NCI-H345 (cell line): Measurements from ENCODE around the gene FAM181A.
A peak's percentile ranks its signal among the peaks of the same experiment; 100 is the strongest.

Source experiments
- DNase-seq: peaks from one replicate; lab custom pipeline; 2025; lab: John Stamatoyannopoulos, UW

The FAM181A gene

DNA sequence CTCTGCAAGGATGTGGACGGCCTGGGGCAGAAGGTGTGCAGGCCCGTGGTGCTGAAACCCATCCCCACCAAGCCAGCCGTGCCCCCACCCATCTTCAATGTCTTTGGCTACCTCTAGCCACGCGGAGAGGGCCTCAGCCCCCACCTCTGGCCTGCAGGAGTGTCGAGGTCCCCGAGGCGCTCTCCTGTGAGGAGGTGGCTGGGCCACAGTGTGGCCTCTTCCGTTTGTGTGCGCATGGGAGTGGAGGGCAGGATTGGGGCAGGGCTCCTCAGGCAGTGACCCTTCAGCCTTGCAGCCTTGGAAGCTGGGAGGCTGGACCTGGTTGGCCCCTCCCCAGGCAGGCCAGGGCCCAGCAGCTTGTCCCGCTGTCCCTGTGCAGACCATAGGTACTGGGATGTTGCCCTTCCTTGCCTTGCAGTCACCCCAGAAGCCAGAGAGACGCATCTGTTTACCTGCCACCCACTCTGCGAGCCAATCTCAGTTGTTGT, 1.9 kb downstream of the FAM181A start:
- no peak for DNase-seq

DNA sequence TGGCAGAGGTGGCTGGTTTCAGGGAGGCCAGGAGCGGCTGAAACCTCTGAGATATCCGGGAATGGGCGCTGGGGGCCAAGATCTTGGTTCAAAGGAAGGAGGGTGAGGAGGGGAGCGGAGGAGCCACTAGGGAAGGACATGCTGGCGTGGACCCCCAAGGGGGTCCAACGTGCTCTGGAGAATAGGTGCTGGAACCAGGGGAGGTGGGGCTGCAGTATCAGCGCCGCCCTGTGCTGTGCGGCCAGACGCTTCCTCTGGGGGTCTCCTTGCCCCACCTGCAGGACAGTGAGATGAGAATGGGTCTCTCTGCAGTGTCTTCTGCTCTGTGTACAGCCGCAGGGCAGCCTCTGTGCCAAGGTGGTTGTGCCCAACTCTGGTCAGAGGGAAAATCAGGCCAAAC, 2.5 kb downstream of the FAM181A start:
- DNase-seq = no peak

- DNase-seq = no peak
These were observed 3.3 kb downstream of the FAM181A start for GRCh38 chr14:93930296-93930988.

DNA sequence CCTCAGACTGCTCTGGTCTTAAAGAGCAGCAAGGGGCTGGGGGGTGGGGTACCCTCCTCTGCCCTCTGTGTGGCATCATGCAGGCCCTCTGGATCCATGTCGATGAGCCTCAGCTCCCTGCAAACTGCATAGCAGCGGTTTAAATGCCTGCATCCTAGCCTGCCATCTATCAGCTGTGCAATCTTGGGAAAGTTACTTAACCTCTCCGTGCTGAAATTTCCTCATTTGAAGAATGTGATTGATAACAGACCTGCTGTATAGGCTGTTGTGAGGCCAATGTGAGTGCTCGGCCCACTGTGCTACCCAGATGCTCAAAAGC, 3.8 kb downstream of the FAM181A start:
- DNase-seq = no peak

- no peak for DNase-seq
These were observed 5.5 kb downstream of the FAM181A start for GRCh38 chr14:93932642-93933041.

DNA sequence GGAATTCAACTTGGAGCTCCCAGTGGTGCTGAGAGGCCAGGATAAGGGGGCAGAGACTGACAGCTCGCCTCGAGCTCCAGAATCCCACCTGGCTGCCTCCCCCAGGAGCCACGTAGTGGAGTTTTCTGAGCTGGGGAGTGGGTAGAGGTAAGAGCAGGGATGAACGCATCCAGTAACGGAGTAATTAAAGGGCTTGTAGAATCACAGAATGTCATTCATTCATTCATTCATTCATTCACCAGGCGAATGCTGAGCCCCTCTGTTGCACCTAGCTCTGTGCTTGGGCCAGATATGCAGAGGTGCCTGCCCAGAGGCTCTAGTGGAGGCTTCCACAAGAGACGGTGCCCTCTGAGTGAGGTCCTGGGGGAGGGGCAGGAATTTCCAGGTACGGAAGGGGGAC, 8.1 kb downstream of the FAM181A start:
- no peak for DNase-seq

GRCh38 chr14:93936245-93936644, 9.1 kb downstream of the FAM181A start:
- DNase-seq = peak; percentile 26

DNA sequence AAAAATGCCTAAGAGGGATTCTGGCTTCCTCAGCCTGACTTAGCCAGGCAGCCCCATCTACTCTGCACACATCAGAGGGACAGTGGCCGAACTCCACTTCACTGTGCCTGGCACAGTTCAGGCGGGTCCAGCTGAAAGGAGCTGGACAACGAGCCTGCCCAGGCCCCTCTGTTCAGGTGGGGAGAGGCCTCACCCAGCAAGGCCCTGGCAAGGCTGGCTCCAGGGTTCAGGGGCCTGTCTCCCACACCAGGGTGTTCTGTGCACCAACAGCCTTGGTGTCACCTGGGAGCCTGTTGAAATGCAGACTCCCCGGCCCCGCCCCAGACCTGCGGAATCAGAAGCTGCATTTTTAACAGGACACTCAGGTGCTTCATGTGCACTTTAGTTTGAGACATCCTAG, 9.8 kb downstream of the FAM181A start:
- DNase-seq = no peak

DNA sequence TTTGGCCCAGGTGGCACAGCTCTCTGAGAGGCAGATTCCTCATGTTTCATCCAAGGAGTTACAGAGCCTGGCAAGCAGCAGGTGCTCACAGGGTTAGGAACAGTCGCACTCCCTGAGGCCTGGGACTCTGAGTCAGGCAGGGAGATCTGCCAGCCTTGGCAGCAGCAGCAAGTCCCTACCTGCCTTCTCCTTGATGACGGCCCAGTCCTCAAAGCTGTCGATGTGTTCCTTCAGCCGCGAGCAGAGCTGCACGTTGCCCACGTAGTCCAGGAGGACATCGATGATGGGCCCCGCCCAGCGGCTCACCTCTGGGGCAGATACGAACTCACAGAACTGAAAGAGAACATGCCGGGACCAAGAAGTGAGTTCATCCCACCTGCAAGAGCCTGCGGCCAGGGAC, 10.4 kb downstream of the FAM181A start:
- no peak for DNase-seq

DNA sequence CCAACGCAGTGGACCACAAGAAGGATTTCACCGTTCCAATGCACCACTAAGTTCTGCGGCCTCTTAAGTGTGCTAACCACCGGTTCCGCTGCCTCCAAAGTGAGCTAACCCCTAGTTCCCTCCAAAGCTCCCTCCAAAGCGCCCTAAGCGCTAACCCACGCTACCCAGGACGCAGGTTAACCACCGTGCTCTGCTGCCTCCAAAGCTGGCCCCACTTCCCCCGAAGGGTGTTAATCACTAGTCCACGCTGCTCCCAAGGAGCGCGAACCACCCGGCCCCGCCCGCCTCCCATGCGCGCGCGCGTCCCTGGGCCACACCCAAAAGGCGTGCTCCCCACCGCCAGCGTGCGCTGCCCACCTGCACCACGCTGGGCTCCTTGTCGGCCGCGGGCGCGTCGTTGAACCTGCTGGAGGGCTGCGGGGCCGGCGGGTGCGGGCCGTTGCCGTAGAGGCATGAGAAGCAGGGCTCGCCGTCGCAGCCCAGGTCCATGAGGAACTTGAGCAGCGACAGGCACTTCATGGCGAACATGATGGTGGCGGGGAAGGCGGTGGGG, 11.7 kb downstream of the FAM181A start:
- DNase-seq = no peak

- DNase-seq = peak; percentile 75
These were observed 12.4 kb downstream of the FAM181A start for GRCh38 chr14:93939304-93940229.

- DNase-seq = no peak
These were observed 13.3 kb downstream of the FAM181A start for GRCh38 chr14:93940437-93940836.

DNA sequence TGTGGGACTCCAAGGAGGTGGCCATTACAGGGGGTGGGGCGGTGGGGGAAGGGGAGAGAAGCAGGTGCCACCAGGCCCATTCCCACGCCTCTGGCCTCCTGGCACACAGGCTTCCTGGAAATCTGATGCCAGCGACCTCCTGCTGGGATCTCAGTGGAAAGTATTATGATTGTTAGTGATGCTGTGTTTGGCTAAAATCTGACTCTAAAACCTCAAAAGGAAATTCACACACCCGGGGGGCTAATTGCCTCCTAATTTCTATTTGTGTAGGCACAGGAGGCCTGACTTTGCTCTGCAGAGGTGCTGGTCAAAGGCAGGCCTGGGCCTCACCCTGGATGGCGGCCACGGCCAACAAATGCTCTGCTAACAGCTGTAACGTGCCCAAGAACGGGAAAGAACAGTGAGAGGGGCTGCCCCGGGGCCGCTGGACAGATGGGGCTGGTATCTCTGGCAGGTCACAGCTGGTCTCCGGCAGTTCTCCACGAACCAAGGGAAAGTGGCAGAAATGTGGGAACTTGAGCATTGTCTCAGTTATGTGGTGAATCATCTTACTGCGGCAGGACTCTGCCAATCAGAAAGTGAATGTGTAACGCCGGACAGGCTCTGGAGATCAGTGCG, 14.3 kb downstream of the FAM181A start:
- DNase-seq = peak; percentile 87

DNA sequence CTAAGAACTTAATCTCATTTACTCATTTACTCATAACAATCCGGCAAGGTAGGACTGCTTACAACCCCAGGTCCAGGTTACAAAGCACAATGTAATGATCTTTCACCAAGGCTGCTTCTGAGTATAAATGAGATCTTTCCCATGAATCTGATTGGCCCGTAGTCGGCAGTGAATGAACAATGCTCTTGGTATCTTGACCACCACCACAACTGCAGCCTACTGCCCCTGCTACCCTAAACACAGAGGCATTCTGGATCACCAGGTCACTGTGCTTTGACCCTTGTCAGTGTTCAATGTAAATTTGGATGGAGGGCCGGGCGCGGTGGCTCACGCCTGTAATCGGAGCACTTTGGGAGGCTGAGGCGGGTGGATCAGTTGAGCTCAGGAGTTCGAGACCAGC, 15.9 kb downstream of the FAM181A start:
- no peak for DNase-seq

- no peak for DNase-seq
These were observed 16.8 kb downstream of the FAM181A start for GRCh38 chr14:93943930-93944329.

DNA sequence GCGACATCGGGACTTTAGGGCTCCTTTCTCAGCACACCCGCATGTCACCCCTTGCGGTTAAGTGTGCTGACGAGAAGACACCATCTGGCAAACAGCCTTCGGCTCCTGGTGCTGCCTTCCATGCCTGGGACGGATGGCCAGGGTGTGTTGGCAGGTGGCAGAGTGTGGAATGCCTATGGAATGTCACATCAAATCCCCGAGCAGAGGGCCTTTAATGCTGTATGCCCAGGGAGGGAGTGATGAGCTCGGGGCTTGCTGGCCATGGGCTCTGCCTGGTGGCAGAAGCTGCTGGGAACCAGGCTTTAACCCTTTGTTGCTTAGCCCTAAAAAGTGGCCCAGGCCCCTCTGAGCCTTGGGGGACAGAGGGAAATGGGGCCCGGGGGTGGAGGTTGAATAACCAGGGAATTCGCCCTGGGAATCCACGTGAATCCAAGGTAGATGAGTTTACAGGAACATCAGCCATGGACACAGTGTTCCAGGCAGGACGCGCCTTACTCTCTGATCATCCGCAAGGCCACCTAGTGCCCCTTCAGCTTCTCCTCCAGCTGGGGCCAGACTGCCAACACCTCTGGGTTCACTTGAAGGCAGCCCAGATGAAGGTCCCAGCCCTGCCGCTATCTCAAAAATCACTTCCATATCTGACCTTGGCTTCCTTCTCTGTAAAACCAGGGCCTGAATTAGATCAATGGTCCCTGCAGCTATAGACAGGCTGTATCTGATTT, 17.4 kb downstream of the FAM181A start:
- no peak for DNase-seq

DNA sequence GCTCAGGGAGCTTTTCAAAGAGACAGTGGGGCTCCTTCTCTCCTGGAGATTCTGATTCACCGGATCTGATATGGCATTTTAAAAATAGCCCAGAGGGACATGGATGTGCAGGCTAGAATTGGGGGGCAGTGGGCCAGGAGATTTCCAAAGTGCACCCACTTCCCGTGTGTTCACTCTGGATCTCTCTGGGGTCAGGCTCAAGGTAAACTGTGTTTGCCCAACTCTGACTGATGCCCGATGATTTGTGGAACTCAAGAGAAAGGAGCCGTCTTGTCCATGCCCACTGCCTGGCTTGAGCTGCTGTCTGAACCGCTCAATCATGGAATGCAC, 17.9 kb downstream of the FAM181A start:
- no peak for DNase-seq

DNA sequence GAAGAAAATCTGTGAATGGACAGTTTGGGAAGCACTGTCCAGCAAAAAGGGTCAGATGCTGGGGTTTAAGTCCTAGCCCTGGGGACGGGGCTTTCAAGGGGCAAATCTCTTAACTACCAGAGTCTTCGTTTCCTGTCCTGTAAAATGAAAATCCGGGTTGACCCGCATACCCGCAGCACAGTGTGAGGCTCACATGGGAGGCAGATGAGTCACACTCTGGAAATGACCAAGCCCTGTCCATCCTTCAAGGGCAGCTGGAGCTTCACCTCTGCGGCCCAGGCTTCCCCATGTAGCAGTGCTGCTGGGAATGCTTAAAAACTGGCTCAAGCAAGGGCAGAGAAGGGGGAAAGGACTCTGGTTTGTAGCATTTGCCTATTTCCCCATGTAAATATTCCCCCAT, 19.0 kb downstream of the FAM181A start:
- DNase-seq = no peak

GRCh38 chr14:93946541-93947090, 19.5 kb downstream of the FAM181A start:
- no peak for DNase-seq

- no peak for DNase-seq
These were observed 20.1 kb downstream of the FAM181A start for GRCh38 chr14:93947282-93947681.

DNA sequence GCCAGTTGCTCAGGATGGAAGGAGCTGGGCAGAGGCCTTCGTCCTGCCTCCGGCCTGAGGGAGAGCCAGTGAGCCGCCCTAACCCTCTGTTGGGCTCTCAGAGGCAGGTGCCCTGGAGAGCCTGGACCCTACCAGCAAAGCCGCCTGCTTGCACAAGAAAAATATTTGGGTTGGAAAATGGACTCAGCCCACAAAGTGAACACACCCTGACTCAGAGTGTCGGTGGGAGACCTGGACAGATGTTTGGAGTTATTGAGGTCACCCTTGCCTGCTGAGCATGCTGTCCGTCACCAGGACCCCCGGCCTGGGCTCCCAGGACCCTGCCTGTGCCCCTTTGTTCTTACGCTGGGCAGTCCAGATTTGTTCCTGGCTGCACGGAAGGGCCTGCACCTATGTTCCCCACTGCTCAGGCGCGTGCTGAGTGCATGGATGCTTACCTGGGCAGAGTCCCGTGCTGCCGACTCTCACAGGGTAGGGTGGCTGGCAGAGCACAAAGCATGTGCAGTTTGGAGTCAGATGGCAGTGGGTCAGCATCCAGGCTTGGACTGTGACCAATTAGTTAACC, 22.4 kb downstream of the FAM181A start:
- DNase-seq = no peak
